ENCODE measurements around the gene LIAS.

The LIAS gene

DNA sequence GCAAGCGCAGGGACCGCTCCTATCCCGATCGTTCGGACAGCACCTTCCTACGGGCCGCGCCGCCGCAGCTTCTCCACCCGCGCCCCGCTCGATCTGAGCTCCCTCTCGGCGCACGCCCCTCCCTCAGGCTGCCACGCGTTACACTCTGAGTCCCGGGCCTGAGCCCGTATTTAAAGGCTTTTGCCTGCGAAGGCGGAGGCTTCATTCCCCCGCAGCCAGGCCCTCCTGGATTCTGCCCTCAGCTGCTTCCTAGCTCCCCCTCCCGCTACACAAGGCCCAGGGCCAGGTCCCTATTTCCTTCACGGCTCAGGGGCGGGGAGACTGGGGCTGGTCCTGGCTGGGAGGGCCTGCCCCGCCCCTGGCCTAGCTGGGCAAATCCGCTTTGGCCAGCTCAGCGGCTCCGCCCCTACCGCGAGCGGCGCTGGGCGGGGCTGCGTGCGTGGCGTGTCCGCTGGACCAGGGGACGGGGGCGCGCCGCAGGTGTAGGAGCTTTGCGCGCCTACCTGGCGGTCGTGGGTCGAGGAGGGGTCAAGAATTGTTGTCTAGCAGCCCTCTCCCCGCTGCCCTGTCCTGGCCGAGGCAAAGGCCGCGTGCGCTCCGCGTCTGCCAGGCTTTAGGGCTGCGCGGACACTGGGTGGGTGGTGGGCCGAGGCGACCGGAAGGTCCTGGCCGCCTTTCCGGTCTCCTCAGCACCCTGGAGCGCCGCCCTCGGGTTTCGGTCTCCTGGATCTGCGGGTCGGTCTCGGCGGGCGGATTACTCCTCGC, 68.6 kb downstream of the LIAS start, which contains the start of gene UGDH:
UGDH (minus strand) TSS at position 144 of the 765 bp plus-strand sequence. CDS start 5,927 bp downstream, outside the sequence.
- H3K4me3 ChIP-seq (ENCODE audit: low read depth, low read length): peak within 1 kb of the TSS; percentile 94

DNA sequence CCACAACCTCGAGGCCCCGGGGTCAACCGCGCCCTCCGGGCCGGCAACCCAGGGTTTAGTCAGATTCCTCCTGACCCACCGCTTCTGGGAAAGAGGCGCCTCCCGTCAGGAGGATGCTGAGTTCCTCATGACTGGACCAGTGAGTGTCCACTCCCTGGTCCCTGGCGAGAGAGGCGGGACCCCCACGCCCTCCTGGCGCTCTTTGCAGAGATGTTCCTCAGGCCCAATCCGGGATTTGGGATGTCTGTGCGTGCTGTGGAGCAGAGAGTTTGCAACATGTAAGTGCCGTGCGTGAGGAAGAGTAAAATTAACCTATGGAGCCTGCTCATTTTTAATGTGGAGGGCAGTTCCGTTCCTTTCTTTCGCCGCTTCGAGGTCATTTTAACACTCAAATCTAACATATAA, 69.2 kb downstream of the LIAS start:
- peak overlapping the region; percentile 94 for H3K4me3 ChIP-seq (ENCODE audit: low read depth, low read length)

Measured in iPS-11a (cell line).